OCI-LY1 (cell line): ENCODE measurements around the gene SPACA6.

Source experiments
- CTCF ChIP-seq: fragments of 200-600 bp; sonication (generic), shearing (Covaris generic); IDR thresholded peaks from 2 replicates; pipeline ENCODE4 v1.5.1; 2017; ENCODE audit warnings: mild to moderate bottlenecking, antibody characterized with exemption, low read length, moderate library complexity, mixed read lengths
- EZH2 ChIP-seq: fragments of 200-600 bp; sonication (generic), shearing (Covaris generic); IDR thresholded peaks from 2 replicates; pipeline ENCODE4 v1.8.0; 2017; ENCODE audit warnings: borderline replicate concordance, mixed run types, mild to moderate bottlenecking, antibody characterized with exemption, low read length, moderate library complexity, mixed read lengths

DNA sequence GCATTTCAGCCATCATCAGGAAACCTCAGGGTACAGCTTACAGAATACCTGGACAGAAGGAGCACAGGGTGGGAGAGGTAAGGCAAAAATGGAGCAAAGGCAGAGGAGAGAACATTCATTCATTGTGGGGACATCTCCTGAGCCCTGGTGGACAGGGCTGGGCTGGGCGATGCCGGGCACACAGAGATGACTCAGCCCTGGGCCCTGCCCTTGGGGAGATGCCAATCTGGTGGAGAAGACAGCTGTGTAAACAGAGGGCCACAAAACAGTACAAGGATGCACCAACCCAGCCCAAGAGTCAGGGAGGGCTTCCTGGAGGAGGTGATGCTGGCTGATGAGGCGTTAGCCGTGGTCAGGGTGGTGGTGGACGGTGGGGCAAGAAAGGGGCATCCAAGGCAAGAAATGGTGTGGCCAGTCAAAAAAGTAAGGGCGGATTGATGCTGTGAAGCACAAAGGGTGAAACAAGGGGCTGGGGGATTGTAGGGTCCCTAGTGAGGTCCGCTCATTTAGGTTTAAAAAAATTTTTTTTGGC, 34.3 kb downstream of the SPACA6 start:
- TF ChIP-seq CTCF (no peak), EZH2 (no peak)
